ENCODE data around the gene NFATC2. TPM values are rescaled to one million over a fixed set of nuclear protein-coding genes. Genes with fewer than 3 reads are reported as not detected.

NFATC2 gene
- total and polyA plus RNA-seq, 2 of the 4 experiments (the other 2 are of a cell fraction) = 0.18 to 0.38 TPM

DNA sequence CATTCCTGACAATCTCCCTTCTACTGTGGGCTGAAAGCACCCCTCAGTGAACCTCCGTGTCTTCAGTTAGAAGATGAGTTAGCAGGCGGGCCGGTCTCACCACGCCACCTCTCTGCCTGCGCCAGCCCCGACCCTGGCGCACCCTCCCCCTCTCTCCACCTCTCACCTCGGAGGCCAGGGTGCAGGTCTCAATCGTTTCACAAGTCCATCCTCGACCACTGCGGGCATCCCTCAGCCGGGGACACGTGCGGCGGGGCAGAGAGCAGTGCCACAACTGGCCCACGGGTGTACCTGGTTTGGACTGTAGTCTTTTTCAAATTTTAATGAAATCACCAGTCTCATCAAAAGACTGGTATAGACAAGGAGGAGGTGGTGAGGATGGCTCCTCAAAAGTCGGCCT is 34.4 kb downstream of the NFATC2 start:
- CTCF ChIA-PET = no interaction called here
- 88% methylated on average over 6 of the region's 17 CpGs; no CpG with 5 or more reads in 1 of the 2 experiments for WGBS, 2 experiments (ENCODE audit: extremely low coverage in 2 of 2, insufficient read length in 1 of 2)
- intact Hi-C loops (cut with micrococcal nuclease) = no loop called here

More for the DNA sequence above, 34.4 kb downstream of the NFATC2 start:
- Histone ChIP-seq H3K4me1 (ENCODE audit: control insufficient read depth, insufficient read depth, low read length) (no peaks in the 10 kb centered on the region; the same call in 1 of the 2 replicates), H3K4ac (ENCODE audit: low read depth, low read length) (no peak overlapping the region), H2BK120ac (ENCODE audit: low read depth, low read length) (no peak overlapping the region), H3K79me1 (ENCODE audit: low read depth in 1 of 2, low read length in 2 of 2) (no peaks in the 10 kb centered on the region), H2BK20ac (ENCODE audit: low read depth, low read length) (no peak overlapping the region), H3K14ac (replicated peaks; ENCODE audit: low read depth, low read length) (no peak overlapping the region), H3K9me1 (ENCODE audit: insufficient read depth, low read length) (peaks cover 6% of the 10 kb centered on the region), H2BK5ac (ENCODE audit: low read depth, low read length, poor library complexity, severe bottlenecking) (no peak overlapping the region), H3K4me3 (ENCODE audit: insufficient read depth, low read depth, low read length) (no peak overlapping the region), H3K27ac (ENCODE audit: insufficient read depth, low read length) (no peak overlapping the region), H4K5ac (ENCODE audit: low read depth, low read length) (no peak overlapping the region), H3K27me3 (ENCODE audit: control insufficient read depth, insufficient read depth, low read length) (no peaks in the 10 kb centered on the region), H2AFZ (replicated peaks; ENCODE audit: low read length, poor library complexity) (no peak overlapping the region), H2AK9ac (replicated peaks; ENCODE audit: low read depth, low read length, poor library complexity) (no peak overlapping the region), H2AK5ac (ENCODE audit: low read depth, low read length) (no peak overlapping the region), H3K18ac (ENCODE audit: low read depth, low read length) (no peak overlapping the region), H3K36me3 (ENCODE audit: control insufficient read depth, insufficient read depth, low read length) (no peaks in the 10 kb centered on the region), H3K9me3 (ENCODE audit: control insufficient read depth, insufficient read depth, low read length) (no peaks in the 10 kb centered on the region), H3K56ac (ENCODE audit: extremely low read depth, insufficient read depth, low read length) (no peak overlapping the region), H4K91ac (ENCODE audit: insufficient read depth, low read depth, low read length) (no peak overlapping the region), H3K9ac (ENCODE audit: low read depth, low read length) (no peak overlapping the region), H3K4me2 (ENCODE audit: low read depth, low read length) (no peak overlapping the region), H3K23ac (ENCODE audit: low read depth, low read length) (no peak overlapping the region), H4K8ac (ENCODE audit: low read depth in 2 of 2, low read length in 2 of 2) (no peak overlapping the region), H2BK15ac (ENCODE audit: low read depth, low read length) (no peak overlapping the region), H4K20me1 (ENCODE audit: insufficient read depth, low read length) (no peaks in the 10 kb centered on the region)
- in situ Hi-C loops (cut with MboI; ENCODE audit: low sequenced_read_pairs) = no loop called here
- POLR2A ChIA-PET (ENCODE audit: unreplicated experiment) = no interaction called here
- dilution Hi-C loops (cut with HindIII; ENCODE audit: low sequenced_read_pairs, unreplicated experiment) = no loop called here
- DNase-seq (no peak), ATAC-seq (ENCODE audit: low read depth) (no peak)
- no TSS peak for BruUV-seq (replicated peaks)
- TF ChIP-seq RFX5 (IDR thresholded peaks at IDR 0.05; ENCODE audit: low read depth, low read length) = no peak
- TF ChIP-seq BHLHE40 (IDR thresholded peaks at IDR 0.05; ENCODE audit: low read depth, low read length) = no peak
- no peak for TF ChIP-seq RAD21 (IDR thresholded peaks at IDR 0.05; ENCODE audit: low read length)

All from IMR-90 (cell line).